Measurements from ENCODE around the gene UQCC2.

Gene UQCC2

DNA sequence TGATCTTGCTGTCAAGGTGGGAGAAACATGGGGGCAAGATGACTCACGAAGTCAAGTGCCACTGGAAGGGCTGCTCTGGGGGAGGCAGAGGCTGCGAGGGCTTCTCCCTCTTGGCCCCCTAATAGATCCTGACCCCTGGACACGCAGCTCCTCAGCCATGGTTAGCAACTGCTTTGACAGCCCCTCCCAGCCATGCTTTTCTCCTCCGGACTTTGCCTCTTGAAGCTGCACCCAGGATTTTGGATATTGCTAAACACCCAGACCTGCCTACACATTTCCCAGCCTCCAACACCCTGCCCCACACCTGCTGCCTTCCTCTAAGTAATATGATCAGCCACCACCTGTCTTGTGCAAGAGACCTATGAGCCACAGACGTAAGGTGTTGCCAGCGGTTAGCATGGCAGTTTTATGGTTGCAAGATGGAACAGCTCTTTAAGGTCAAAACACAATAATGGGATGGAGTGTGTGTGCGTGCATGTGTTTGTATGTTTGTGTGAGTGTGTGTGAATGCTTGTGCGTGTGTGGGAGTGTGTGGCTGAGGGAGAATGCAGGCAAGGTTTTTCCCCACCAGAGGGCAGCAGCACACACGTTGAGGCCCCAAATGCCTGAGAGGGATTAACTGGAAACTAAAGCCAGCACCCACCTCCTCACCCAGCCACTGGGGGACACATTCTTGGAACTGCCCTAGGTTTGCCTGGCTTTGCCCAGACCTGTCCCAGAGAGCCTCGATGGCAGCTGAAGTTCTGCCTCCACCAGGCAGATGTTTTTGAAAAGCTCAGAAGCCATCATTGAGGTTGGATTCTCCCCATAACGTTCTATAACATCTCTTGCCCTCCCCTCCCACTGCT lies 32.7 kb upstream of the UQCC2 start:
- H3K4me3 ChIP-seq (ENCODE audit: low read depth, low read length), result no peak overlapping the region
- DNase-seq (ENCODE audit: low read depth), result peak; percentile 81
- TF ChIP-seq, protein P1, sequence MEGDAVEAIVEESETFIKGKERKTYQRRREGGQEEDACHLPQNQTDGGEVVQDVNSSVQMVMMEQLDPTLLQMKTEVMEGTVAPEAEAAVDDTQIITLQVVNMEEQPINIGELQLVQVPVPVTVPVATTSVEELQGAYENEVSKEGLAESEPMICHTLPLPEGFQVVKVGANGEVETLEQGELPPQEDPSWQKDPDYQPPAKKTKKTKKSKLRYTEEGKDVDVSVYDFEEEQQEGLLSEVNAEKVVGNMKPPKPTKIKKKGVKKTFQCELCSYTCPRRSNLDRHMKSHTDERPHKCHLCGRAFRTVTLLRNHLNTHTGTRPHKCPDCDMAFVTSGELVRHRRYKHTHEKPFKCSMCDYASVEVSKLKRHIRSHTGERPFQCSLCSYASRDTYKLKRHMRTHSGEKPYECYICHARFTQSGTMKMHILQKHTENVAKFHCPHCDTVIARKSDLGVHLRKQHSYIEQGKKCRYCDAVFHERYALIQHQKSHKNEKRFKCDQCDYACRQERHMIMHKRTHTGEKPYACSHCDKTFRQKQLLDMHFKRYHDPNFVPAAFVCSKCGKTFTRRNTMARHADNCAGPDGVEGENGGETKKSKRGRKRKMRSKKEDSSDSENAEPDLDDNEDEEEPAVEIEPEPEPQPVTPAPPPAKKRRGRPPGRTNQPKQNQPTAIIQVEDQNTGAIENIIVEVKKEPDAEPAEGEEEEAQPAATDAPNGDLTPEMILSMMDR (conservative IDR thresholded peaks at IDR 0.05; ENCODE audit: low read depth, low read length), result peak; percentile 98

DNA sequence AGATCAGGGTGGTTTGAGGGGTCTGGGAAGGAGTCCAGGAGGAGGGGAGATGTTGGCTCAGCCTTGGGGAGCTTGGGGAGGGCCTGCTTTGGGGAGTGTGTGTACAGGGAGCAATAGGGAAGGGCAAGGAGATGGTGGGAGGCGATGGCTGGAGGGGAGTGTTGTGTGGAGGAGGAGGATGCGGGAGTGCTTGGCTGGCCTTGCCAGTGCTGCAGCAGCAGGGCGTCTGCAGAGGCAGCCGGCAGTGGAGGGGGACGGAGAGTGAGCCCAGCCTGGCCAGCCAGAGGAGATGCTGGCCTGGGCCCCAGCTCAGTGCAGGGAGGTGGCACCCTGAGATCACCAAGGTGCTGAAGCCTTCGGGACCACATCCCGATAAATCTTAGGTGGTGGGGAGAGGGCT lies 31.3 kb upstream of the UQCC2 start:
- H3K4me3 ChIP-seq (ENCODE audit: low read depth, low read length), result no peak overlapping the region
- DNase-seq (ENCODE audit: low read depth), result no peak
- TF ChIP-seq, protein P1 (conservative IDR thresholded peaks at IDR 0.05; ENCODE audit: low read depth, low read length), result no peak

DNA sequence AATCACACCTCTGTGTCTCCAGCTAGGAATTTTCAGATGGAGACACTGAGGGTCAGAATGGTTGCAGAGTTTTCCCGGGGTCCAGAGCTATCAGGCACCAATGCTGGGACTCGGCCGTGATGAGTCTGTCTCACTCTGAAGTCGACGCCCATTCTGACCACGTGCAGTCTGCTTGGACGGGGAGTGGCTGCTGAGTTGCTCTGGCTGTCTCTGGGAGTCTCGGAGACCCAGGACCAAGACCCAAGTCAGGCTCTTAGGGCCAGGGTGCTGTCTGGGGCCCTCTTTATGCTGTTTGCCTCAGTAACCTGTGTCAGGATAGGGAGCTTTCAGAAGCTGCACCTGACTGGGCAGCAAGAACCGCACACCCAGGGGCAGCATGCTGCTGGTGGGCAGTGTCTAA lies 30.6 kb upstream of the UQCC2 start:
- TF ChIP-seq, protein P1 (conservative IDR thresholded peaks at IDR 0.05; ENCODE audit: low read depth, low read length), result no peak
- no peak overlapping the region for H3K4me3 ChIP-seq (ENCODE audit: low read depth, low read length)
- DNase-seq (ENCODE audit: low read depth), result no peak

DNA sequence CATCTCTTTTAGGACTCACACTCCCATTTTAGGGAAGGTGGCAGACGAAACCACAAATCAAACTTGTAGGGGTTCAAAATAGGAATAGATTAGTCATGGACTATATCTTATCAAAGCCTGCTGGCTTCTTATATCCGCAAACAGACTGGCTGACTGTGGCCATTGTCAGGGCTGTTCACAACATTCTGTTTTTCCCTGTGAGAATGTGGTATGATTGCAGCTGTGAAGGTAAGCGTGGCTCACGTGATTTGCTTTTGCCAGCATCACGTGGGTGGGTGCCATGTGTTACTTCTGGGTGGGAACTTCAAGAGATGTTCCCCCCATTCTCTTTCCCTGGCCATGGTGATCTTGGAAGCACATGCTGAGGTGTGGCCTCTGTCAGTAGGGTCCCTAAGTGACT lies 29.3 kb upstream of the UQCC2 start:
- TF ChIP-seq, protein P1 (conservative IDR thresholded peaks at IDR 0.05; ENCODE audit: low read depth, low read length), result no peak

DNA sequence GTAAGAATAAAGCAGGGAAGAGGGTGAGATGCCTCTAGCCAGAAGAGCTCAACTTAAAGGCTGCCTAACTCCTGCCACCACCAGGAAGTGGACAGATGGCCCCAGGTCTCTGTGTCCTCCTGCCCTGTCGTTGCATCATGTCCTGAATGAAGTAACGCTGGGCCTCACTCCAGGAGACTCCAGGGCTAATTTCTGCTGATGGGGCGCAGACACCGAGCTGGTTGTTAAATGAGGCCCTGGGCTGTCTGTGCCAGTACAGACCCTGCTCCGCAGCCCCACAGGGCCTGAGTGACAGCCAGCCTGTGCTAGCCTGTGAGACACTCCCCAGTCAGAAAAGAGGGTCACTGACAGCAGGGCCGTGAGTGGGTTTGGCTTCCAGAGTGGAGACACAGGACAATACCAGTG lies 28.7 kb upstream of the UQCC2 start:
- H3K4me3 ChIP-seq (ENCODE audit: low read depth, low read length), result no peak overlapping the region
- no peak for DNase-seq (ENCODE audit: low read depth)
- TF ChIP-seq, protein P1 (conservative IDR thresholded peaks at IDR 0.05; ENCODE audit: low read depth, low read length), result no peak

More for the DNA sequence above, 29.3 kb upstream of the UQCC2 start:
- no peak for DNase-seq (ENCODE audit: low read depth)
- no peak overlapping the region for H3K4me3 ChIP-seq (ENCODE audit: low read depth, low read length)

DNA sequence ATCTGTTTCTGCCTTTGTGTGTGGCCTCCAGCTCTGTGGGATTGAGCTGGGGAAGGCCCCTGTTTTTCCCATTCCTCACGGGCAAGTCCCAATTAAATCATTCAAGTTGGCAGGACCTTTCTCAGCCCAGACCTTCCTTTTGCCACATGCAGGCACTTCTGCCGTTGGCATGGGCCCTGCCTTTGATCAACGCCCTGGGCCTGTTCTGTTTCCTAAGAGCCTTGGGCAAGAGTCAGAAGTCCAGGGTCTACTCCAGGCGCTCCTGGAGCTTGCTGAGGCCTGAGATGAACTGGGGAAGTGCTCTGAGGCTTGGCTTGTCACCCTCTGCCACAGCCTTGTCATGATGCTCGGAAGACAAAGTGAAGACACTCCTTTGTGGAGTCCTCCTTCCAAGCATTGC lies 28.1 kb upstream of the UQCC2 start:
- H3K4me3 ChIP-seq (ENCODE audit: low read depth, low read length), result no peak overlapping the region
- TF ChIP-seq, protein P1 (conservative IDR thresholded peaks at IDR 0.05; ENCODE audit: low read depth, low read length), result no peak
- no peak for DNase-seq (ENCODE audit: low read depth)

DNA sequence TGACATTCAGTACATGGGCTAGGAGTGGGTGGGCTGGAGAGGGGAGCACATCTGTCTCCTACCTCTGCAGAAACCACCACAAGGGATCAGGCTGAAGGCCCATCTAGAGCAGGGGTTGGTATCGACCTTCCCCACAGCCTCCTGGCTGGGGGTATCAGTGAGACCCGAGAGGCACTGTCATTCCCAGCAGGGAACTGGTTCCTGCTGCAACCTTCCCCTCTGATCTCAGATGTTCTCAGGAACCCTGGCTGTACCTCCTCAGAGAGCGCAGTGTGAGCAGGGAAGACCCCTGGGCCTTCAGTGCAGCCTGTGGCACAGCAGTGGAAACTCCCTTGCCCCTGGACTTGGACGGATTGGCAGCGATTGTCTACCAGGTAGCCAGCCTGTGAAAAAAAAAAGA lies 27.4 kb upstream of the UQCC2 start:
- no peak overlapping the region for H3K4me3 ChIP-seq (ENCODE audit: low read depth, low read length)
- DNase-seq (ENCODE audit: low read depth), result no peak
- TF ChIP-seq, protein P1 (conservative IDR thresholded peaks at IDR 0.05; ENCODE audit: low read depth, low read length), result no peak
